GM19099 (cell line): ENCODE data around the gene DPH1.

Experiments
- POLR2A ChIP-seq: IDR thresholded peaks from 3 replicates; pipeline ENCODE4 v1.6.1; 2011; ENCODE audit warnings: low read depth; ENCODE audit not compliant: insufficient read length; ENCODE audit errors: extremely low read depth

The DPH1 gene

DNA sequence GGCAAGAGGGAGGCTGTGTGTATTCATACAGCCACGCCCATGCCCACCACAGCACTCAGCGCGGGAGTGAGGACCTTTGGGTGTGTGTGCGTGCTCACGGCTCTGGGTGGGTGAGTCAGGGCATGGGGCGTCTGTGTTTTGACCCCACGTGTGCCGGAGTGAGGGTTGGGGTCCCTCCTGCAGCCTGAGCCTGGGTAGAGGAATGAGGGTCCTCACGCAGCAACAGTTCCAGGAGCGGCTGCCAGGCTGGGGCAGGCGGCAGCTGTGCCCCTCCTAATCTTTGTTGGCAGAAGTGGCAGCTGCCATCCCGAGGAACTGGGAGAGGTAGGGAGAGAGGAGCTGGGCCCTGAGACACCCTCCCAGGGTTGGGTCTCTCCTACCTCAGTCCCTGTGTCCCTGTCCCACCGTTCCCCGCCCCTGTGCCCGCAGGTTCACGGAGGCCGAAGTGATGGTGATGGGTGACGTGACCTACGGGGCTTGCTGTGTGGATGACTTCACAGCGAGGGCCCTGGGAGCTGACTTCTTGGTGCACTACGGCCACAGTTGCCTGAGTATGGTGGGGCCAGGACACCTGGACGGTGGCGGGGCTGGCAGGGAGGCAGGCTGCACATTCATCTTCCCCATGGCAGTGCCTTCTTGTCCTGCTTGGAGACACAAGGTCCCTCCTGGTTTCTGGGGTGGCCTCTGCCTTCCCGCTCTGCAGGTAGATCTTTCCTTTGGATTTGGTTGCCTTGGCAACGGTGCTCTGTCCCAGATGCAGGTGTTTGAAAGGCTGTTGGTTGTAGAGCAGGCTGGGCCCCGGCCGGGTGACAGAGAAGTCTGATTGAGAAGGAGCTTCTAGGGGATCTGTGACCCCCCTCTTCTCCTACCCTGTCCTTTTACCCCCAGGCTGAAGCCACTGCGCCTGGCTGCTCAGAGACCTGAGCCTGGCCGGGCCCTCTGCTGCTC, 5.9 kb downstream of the DPH1 start:
- TF ChIP-seq POLR2A = no peak

DNA sequence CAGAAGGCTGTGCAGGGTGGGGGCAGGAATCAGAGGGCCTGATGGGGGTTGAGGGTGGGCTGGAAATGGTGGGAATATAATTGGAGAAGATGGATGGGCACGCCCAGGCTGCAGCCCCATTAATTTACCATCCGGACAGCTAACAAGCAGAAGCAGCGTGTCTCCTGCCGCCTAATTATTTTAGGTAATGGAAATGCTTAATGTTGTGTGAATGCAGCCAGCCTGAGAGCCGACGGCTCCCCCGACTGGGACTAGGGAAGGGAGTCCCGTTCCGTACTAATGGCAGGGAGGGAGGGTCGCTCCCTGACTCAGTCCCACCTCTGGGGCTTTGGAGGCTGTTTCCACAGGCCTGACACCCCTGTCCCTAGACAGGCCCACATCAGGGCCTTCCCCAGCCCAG, 7.2 kb downstream of the DPH1 start:
- no peak for TF ChIP-seq POLR2A

DNA sequence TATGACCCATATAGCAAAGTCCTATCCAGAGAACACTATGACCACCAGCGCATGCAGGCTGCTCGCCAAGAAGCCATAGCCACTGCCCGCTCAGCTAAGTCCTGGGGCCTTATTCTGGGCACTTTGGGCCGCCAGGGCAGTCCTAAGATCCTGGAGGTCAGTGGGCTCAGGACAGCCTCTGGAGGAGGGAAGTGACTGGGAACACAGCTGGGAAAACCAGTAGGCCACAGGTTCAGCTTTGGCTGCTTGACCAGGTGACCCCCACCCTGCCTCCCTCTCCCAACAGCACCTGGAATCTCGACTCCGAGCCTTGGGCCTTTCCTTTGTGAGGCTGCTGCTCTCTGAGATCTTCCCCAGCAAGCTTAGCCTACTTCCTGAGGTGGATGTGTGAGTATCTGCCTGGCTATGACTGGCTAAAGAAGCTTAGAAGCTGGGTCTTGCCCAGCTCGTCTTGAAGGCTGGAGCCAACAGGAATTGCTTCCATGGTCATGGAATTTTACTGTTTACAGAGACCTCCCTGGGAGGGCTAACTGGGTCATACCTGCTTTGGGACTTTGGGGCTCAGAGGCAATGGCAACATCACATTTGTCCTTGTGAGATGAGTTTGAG, 10.4 kb downstream of the DPH1 start:
- TF ChIP-seq POLR2A = no peak

DNA sequence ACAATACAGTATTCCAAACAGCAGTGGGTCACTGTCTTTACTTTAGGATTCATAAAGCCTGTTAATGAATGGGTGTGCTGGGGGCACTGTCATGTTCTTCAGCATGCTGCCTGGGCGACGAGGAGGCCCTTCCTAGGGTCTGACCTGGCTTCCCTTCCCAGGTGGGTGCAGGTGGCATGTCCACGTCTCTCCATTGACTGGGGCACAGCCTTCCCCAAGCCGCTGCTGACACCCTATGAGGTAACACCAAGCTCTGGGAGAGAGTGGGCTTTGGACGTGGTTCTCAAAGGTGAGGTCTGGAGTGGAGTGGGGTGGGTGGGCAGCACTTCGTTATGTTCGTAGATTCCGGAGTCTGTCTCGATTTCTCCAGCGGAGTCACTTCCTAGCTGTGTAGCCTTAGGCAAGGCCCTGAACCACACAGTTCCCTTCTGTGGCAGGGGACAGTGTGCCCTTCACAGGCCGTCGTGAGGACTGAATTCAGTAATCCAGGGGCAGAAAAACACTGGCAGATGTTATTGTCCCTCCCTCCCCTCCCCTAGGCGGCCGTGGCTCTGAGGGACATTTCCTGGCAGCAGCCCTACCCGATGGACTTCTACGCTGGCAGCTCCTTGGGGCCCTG, 11.1 kb downstream of the DPH1 start:
- TF ChIP-seq POLR2A = no peak

DNA sequence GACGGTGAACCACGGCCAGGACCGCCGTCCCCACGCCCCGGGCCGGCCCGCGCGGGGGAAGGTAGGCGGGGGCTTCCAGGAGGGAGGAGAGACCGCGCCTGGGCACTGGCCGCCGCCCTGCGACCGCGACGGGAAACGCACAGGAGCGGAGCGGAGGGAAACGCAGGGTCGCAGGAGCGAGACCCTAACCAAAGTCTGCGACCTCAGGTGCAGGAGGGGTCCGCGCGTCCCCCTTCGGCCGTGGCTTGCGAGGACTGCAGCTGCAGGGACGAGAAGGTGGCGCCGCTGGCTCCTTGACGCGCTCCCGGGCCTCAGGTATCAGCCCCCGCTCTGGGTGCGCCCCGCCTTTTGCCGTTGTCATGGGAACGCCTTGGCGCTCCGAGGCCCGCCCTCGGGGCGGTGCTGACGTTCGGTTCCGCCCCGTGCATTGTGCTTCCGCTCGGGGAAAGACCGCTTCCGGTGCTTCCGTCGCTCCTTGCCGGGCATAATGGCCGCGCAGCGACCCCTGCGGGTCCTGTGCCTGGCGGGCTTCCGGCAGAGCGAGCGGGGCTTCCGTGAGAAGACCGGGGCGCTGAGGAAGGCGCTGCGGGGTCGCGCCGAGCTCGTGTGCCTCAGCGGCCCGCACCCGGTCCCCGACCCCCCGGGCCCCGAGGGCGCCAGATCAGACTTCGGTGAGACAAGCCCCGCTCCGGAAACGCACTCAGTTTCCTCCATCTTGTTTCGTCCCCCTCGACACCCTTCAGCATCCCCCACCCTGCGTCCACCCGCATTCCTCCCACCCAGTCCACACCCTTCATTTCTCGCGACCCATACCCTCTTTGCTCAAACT, 11.8 kb downstream of the DPH1 start, which contains the start of gene OVCA2:
OVCA2 (plus strand) TSS at position 462 of the 829 bp plus-strand sequence; CDS start at position 488, 26 bp downstream.
- TF ChIP-seq POLR2A = peak; percentile 89

DNA sequence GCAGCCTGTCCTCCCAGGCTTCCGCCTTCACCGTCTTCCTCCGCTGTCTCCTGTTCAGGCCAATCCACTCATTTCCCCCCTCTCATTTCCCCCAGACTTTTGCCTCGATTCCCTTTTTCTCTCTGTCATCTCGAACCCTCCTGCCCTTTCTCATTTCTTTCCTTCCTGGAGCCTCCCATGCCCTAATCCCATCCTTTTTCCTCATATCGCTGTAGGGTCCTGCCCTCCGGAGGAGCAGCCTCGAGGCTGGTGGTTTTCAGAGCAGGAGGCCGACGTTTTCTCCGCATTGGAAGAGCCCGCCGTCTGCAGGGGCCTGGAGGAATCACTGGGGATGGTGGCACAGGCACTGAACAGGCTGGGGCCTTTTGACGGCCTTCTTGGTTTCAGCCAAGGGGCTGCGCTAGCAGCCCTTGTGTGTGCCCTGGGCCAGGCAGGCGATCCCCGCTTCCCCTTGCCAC, 12.5 kb downstream of the DPH1 start:
- no peak for TF ChIP-seq POLR2A

DNA sequence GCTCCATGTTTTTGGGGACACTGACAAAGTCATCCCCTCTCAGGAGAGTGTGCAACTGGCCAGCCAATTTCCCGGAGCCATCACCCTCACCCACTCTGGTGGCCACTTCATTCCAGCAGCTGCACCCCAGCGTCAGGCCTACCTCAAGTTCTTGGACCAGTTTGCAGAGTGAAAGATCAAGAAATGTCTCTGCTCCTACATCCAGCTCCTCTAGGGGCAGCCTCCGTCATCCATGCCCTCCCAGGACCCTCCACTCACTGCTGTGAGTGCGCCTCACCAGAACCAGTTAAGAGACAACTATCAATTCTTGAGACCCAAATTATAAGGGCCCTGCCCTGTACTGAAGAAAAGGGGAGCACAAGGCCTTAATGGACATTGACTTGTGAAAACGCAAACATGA, 13.0 kb downstream of the DPH1 start:
- no peak for TF ChIP-seq POLR2A

DNA sequence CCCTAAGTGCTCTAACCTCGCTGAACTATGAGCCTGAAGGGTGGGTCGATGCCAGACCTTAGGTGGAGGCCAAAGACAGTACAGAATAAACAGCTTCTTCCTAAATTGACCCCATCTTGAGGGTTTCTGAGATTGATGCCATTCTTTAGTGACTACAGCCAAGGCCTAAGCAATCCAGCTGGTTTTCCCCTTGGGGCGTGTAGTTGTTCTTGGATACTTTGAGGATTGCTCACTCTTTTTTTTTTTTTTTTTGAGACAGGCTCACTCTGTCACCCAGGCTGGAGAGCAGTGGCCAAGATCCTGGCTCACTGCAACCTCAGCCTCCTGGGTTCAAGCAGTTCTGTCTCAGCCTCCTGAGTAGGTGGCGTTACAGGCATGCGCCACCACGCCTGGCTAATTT, 13.8 kb downstream of the DPH1 start:
- no peak for TF ChIP-seq POLR2A

DNA sequence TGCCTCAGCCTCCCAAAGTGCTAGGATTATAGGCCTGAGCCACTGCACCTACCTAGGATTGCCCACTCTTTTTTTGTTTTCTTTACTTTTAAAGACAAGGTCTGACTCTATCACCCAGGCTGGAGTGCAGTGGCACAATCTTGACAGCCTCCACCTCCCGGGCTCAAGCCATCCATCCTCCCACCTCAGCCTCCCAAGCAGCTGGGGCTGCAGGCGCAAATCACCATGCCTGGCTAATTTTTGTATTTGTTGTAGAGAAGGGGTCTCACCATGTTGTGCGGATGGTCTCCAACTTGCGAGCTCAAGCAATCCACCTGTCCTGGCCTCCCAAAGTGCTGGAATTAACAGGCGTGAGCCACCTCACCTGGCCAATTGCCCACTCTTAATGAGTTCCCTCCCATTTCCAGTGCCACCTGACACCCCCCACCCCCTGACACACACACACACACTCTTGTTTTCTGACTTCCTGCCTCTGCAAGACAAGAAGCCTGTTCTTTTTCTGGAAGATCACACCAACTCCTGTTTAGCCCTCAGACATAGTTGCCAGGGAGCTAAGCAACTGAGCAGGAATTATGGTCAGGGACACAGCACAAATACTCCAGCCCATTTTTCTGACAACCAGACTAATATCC, 14.4 kb downstream of the DPH1 start:
- no peak for TF ChIP-seq POLR2A

DNA sequence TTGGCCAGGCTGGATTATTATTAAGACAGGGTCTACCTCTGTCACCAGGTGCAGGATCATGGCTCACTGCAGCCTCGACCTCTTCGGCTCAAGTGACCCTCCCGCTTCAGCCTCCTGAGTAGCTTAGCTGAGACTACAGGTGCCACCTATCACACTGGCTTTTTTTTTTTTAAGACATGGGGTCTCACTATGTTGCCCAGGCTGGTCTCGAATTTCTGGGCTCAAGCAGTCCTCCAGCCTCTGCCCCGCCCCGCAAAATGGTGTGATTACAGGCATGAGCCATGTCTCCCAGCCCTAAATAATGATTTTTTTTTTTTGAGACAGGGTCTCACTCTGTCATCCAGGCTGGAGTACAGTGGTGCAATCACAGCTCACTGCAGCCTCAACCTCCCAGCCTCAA, 17.6 kb downstream of the DPH1 start:
- no peak for TF ChIP-seq POLR2A

DNA sequence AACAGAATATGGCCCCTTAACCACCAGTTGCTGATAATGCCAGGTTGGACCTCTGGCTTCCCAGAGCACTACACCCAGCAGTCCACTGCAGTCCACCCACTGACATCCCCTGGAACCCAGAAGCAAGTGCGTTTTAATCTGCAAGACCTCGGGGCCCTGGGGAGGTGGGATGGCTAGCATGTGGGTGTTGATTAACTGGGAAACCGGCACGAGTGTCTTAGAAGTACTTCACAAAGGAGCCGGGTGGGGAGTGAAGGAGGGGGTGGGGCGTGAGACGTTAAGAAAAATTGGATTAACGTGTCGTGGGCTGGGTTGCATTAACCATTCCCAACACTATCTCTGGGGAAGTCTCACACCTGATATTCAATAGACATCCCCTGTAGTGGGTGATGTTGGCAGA, 18.9 kb downstream of the DPH1 start:
- TF ChIP-seq POLR2A = no peak

DNA sequence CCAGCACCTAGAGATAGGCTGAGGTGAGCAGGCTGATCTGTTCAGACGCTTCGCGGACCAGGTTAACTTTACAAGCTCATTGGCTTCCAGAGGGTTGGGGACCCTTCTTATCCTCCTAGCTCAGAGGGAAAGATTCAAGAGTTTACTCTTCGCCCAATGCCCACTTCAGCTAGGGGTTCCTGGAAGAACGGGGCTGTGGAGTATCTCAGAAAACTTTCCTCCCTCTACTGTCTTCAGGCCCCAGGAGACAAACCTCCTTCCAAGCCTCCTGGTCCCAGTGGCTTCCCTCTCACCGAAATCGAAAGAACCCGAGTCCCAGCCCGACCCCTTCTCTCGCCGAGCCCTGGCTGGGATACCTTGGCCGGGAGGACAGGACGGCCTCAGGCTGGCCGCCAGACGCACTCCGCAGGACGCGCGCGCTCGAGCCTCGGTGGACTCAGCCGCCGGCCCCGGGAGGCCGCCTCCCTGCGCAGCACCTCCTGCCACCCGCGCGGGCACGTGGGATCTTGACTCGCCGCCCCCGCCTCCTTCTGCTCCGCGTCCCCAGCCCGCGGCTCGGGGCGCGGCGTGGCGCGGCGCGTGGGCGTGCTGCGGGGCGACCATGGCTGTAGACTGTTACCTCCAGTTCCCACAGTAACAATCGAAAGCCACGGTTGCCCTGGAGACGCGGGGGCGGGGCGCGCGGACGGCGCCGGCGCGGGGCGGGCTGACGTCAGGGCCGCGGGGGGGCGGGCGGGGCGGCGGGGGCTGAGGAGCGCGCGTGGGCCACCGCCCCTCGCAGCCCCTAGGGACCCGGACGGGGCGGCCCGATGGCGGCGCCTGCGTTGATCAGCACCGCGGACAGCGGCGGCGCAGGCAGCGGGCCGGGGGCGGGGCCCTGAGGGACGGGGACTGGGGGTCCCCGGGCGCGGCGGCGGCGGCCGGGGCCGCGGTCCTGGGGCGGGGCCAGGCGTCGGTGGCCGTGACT, 19.7 kb downstream of the DPH1 start:
- no peak for TF ChIP-seq POLR2A

DNA sequence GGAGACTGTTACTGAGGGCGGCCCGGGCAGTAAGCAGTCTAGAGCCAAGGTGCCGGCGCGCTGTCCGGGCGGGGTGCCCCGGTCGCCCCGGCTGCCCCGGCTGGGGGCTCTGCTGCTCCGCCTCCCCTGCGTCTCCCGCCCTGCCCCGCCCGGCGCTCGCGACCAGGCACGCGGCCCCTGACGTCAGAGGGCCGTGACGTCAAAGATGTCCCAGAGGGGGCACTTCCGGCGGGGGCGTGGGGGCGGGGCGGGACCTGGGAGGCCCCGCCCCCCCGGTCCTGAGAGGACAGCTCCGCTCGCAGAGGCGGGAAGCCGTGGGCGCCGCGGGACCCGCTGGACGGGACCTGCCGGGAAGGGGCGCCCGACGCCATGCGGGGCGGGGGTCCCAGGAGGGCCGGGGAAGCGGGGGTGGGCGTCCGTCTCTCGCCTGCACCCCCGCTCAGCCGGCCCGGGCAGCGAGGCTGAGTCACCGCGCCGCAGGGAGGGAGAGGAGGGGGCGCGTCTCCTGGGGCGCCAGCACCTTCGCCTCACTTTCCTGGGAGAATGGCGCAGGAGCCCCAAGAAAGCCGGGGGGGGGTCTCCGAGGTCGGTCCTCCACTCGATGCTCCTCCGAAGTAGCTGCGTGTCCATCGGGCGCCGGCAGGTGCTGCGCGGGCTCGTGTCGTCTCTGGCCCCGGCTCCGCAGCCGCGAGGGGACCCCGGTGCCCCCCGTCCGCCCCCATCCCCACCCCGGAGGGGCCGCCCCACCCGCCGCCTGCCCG, 20.5 kb downstream of the DPH1 start:
- no peak for TF ChIP-seq POLR2A
